IMR-90 (cell line): Measurements from ENCODE around the gene CPEB1. TPM values are rescaled to one million over a fixed set of nuclear protein-coding genes. Genes with fewer than 3 reads are reported as not detected.

Experiments used
- ATAC-seq: fragments of 200-7000 bp; cut with Tn5 transposase; 2 replicates; pipeline ENCODE4 v1.9.1; 2020; ENCODE audit warnings: low read depth, mild to moderate bottlenecking, moderate library complexity
- BruUV-seq: library from RNA; stranded (reverse); fragments of 400-500 nt; replicated peaks from 2 replicates; lab custom pipeline; 2021; lab: Mats Ljungman, UMichigan
- CTCF ChIA-PET: fragments of 300-600 bp; formaldehyde crosslinking; extraction: SDS; loops from one replicate; lab custom pipeline; 2021; ENCODE audit warnings: antibody characterized with exemption; lab: Yijun Ruan, JAX
- POLR2A ChIA-PET: fragments of 300-600 bp; sonication (Branson Sonifier 250); formaldehyde crosslinking; loops from one replicate; lab custom pipeline; 2022; ENCODE audit warnings: antibody characterized with exemption; ENCODE audit not compliant: unreplicated experiment; lab: Charles Lee
- DNase-seq: peaks from one replicate; pipeline ENCODE4 v3.0.0; 2013
- H2AFZ ChIP-seq: replicated peaks from 2 replicates; pipeline ENCODE3; 2013; ENCODE audit warnings: low read length, mild to moderate bottlenecking; ENCODE audit not compliant: poor library complexity
- H2AK5ac ChIP-seq: 2 replicates; pipeline ENCODE4 v1.6.1; 2013; ENCODE audit warnings: low read depth, low read length, inconsistent platforms
- H2AK9ac ChIP-seq: replicated peaks from 2 replicates; pipeline ENCODE3; 2013; ENCODE audit warnings: mild to moderate bottlenecking, low read depth, low read length, moderate library complexity; ENCODE audit not compliant: poor library complexity
- H2BK120ac ChIP-seq: 2 replicates; pipeline ENCODE4 v1.6.1; 2013; ENCODE audit warnings: low read depth, low read length, inconsistent platforms
- H2BK15ac ChIP-seq: 3 replicates; pipeline ENCODE4 v1.6.1; 2013; ENCODE audit warnings: low read depth, low read length, inconsistent platforms
- H2BK20ac ChIP-seq: 2 replicates; pipeline ENCODE4 v1.6.1; 2013; ENCODE audit warnings: low read depth, mild to moderate bottlenecking, inconsistent platforms, low read length, moderate library complexity
- H2BK5ac ChIP-seq: 2 replicates; pipeline ENCODE4 v1.6.1; 2013; ENCODE audit warnings: mild to moderate bottlenecking, low read depth, low read length, inconsistent platforms; ENCODE audit not compliant: poor library complexity, severe bottlenecking
- H3K14ac ChIP-seq: replicated peaks from 2 replicates; pipeline ENCODE4 v1.6.1; 2013; ENCODE audit warnings: low read depth, low read length, inconsistent platforms
- H3K18ac ChIP-seq: 2 replicates; pipeline ENCODE4 v1.6.1; 2013; ENCODE audit warnings: low read depth, low read length, control low read depth
- H3K23ac ChIP-seq: 2 replicates; pipeline ENCODE4 v1.6.1; 2013; ENCODE audit warnings: low read depth, low read length, inconsistent platforms
- H3K27ac ChIP-seq: 2 replicates; pipeline ENCODE4 v1.5.1; 2013; ENCODE audit warnings: mild to moderate bottlenecking, control low read depth, low read length; ENCODE audit not compliant: insufficient read depth
- H3K27me3 ChIP-seq: 2 replicates; pipeline ENCODE4 v1.6.1; 2013; ENCODE audit warnings: low read length; ENCODE audit not compliant: control insufficient read depth, insufficient read depth
- H3K36me3 ChIP-seq: 2 replicates; pipeline ENCODE4 v1.6.1; 2013; ENCODE audit warnings: low read length, mixed read lengths; ENCODE audit not compliant: control insufficient read depth, insufficient read depth
- H3K4ac ChIP-seq: 2 replicates; pipeline ENCODE4 v1.6.1; 2013; ENCODE audit warnings: low read depth, low read length, inconsistent platforms
- H3K4me1 ChIP-seq: 2 replicates; pipeline ENCODE4 v1.6.1; 2013; ENCODE audit warnings: low read length, mixed read lengths; ENCODE audit not compliant: control insufficient read depth, insufficient read depth
- H3K4me2 ChIP-seq: 2 replicates; pipeline ENCODE4 v1.6.1; 2013; ENCODE audit warnings: low read depth, mild to moderate bottlenecking, control low read depth, low read length, moderate library complexity
- H3K4me3 ChIP-seq: 2 replicates; pipeline ENCODE4 v1.5.1; 2013; ENCODE audit warnings: low read depth, mild to moderate bottlenecking, control low read depth, low read length, moderate library complexity; ENCODE audit not compliant: insufficient read depth
- H3K56ac ChIP-seq: 2 replicates; pipeline ENCODE4 v1.6.1; 2013; ENCODE audit warnings: low read length, inconsistent platforms; ENCODE audit not compliant: insufficient read depth; ENCODE audit errors: extremely low read depth
- H3K79me1 ChIP-seq, 2 experiments: 2 replicates each; pipeline ENCODE4 v1.6.1; 2013; ENCODE audit warnings: low read length in 2 of 2, inconsistent platforms in 1 of 2, low read depth in 1 of 2
- H3K9ac ChIP-seq: 2 replicates; pipeline ENCODE4 v1.6.1; 2013; ENCODE audit warnings: low read depth, low read length, control low read depth
- H3K9me1 ChIP-seq: 2 replicates; pipeline ENCODE4 v1.6.1; 2013; ENCODE audit warnings: low read length, inconsistent platforms; ENCODE audit not compliant: insufficient read depth
- H3K9me3 ChIP-seq: 2 replicates; pipeline ENCODE4 v1.6.1; 2013; ENCODE audit warnings: low read length; ENCODE audit not compliant: control insufficient read depth, insufficient read depth
- H4K20me1 ChIP-seq: 2 replicates; pipeline ENCODE4 v1.6.1; 2013; ENCODE audit warnings: low read length, inconsistent platforms; ENCODE audit not compliant: insufficient read depth
- H4K5ac ChIP-seq: 2 replicates; pipeline ENCODE4 v1.6.1; 2013; ENCODE audit warnings: mild to moderate bottlenecking, low read depth, low read length, control low read depth
- H4K8ac ChIP-seq, 2 experiments: 2 replicates each; pipeline ENCODE4 v1.6.1; 2013; ENCODE audit warnings: low read depth in 2 of 2, low read length in 2 of 2, control low read depth in 1 of 2, inconsistent platforms in 1 of 2
- H4K91ac ChIP-seq: 2 replicates; pipeline ENCODE4 v1.6.1; 2013; ENCODE audit warnings: low read depth, low read length, inconsistent platforms; ENCODE audit not compliant: insufficient read depth
- BHLHE40 ChIP-seq: fragments of 150-350 bp; IDR thresholded peaks from 2 replicates; pipeline ENCODE4 v1.6.1; 2016; ENCODE audit warnings: mild to moderate bottlenecking, low read depth, low read length
- CEBPB ChIP-seq: IDR thresholded peaks from 2 replicates; pipeline ENCODE4 v1.6.1; 2012; ENCODE audit warnings: low read depth, low read length, improper control_type of control experiment
- CHD1 ChIP-seq: IDR thresholded peaks from 2 replicates; pipeline ENCODE4 v1.6.1; 2012; ENCODE audit warnings: low read depth, low read length, improper control_type of control experiment
- MAFK ChIP-seq: IDR thresholded peaks from 2 replicates; pipeline ENCODE4 v1.6.1; 2012; ENCODE audit warnings: low read depth, low read length, improper control_type of control experiment
- MAZ ChIP-seq: IDR thresholded peaks from 2 replicates; pipeline ENCODE4 v1.6.1; 2012; ENCODE audit warnings: low read depth, mild to moderate bottlenecking, low read length, improper control_type of control experiment, moderate library complexity, borderline replicate concordance
- NFE2L2 ChIP-seq: fragments of 150-350 bp; IDR thresholded peaks from 2 replicates; pipeline ENCODE4 v1.6.1; 2016; ENCODE audit warnings: low read depth, mild to moderate bottlenecking, low read length
- POLR2A ChIP-seq: IDR thresholded peaks from 2 replicates; pipeline ENCODE4 v1.6.1; 2012; ENCODE audit warnings: mild to moderate bottlenecking, low read depth, low read length
- RCOR1 ChIP-seq: IDR thresholded peaks from 2 replicates; pipeline ENCODE4 v1.6.1; 2012; ENCODE audit warnings: mild to moderate bottlenecking, low read length, improper control_type of control experiment; ENCODE audit not compliant: insufficient replicate concordance
- SMC3 ChIP-seq: fragments of 150-350 bp; IDR thresholded peaks from 2 replicates; pipeline ENCODE4 v1.6.1; 2016; ENCODE audit warnings: low read depth, mild to moderate bottlenecking, antibody characterized with exemption, low read length, moderate library complexity
- WGBS, 2 experiments: methylation state at CpG; one replicate each; pipeline versions ENCODE4 v1.1.5 to v1.1.7; 2013; ENCODE audit warnings: missing lambda C conversion rate in 2 of 2; ENCODE audit not compliant: insufficient read length in 1 of 2; ENCODE audit errors: extremely low coverage in 2 of 2; 5-methylcytosine and 5-hydroxymethylcytosine counted together
- dilution Hi-C: fragments of 300-500 bp; cut with HindIII; formaldehyde crosslinking; loops from one replicate; pipeline ENCODE4 v1.14.3; 2018; ENCODE audit warnings: low sequenced_read_pairs; ENCODE audit not compliant: unreplicated experiment
- in situ Hi-C: fragments of 300-500 bp; cut with MboI; formaldehyde crosslinking; loops from 3 replicates; pipeline ENCODE4 v1.14.3; 2019; ENCODE audit warnings: low sequenced_read_pairs, inconsistent platforms, mixed read lengths
- intact Hi-C: fragments of 100-400 bp; cut with micrococcal nuclease; formaldehyde crosslinking; loops from 2 replicates; pipeline ENCODE4 v1.10.0; 2022
- polyA plus RNA-seq, 3 experiments: library from polyadenylated mRNA; depleted of rRNA; stranded (reverse); fragments of >200 nt; gene quantifications; 2 replicates each; pipeline ENCODE4 v1.2.3, GENCODE V29; 2012; ENCODE audit warnings: low replicate concordance in 1 of 3
- total RNA-seq: library from RNA; depleted of rRNA; stranded (reverse); fragments of >200 nt; gene quantifications from 2 replicates; pipeline ENCODE4 v1.2.3, GENCODE V29; 2012
- TF ChIP-seq, protein P1 (sequence below): fragments of 150-350 bp; IDR thresholded peaks from 2 replicates; pipeline ENCODE4 v1.6.1; 2016; ENCODE audit warnings: low read depth, mild to moderate bottlenecking, low read length, moderate library complexity, borderline replicate concordance

Gene CPEB1
- total and polyA plus RNA-seq, 2 of the 4 experiments (the other 2 are of a cell fraction), result 8.9 to 12.5 TPM

DNA sequence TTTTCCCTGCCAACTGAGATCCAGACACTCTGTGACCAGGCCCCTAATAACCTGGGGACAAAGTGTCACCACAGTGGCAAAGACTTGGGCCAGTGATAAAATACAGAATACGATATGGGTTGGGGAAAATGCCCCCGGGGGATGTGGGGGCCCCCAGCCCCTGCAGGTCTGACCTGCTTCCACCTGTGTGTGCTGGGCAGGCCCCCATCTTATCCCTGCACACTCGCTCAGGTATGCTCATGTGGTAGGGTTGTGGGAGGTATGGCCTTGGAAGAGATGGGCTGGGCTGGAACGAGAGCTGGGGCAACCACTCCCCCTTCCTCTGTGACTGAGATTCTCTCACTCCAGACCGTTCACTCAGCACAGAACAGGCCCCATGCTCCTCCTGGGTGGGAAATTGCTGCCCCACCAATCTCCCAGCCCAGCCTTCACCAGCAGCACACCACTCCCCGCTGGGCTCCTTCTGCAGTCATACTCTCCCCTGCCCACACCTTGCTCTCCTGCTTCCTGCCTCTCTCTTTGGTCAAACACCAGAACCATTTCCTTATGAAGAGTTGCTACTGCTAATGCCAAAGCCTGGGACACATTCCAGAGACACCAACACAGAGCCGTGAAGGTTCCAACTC, 9.6 kb upstream of the CPEB1 start:
- Histone ChIP-seq H3K9ac (no peak overlapping the region), H3K36me3 (no peaks in the 10 kb centered on the region), H2BK20ac (no peak overlapping the region), H4K8ac (no peak overlapping the region), H3K27me3 (peaks cover 2% of the 10 kb centered on the region; the same call in 1 of the 2 replicates), H2AFZ (no peak overlapping the region), H3K4me2 (no peak overlapping the region), H3K9me1 (no peaks in the 10 kb centered on the region), H3K27ac (no peak overlapping the region), H3K4me3 (no peak overlapping the region), H4K5ac (no peak overlapping the region), H3K56ac (no peak overlapping the region), H3K23ac (no peak overlapping the region), H4K91ac (no peak overlapping the region), H2BK120ac (no peak overlapping the region), H3K18ac (no peak overlapping the region), H2AK5ac (no peak overlapping the region), H2BK5ac (no peak overlapping the region), H3K4ac (no peak overlapping the region), H4K20me1 (no peaks in the 10 kb centered on the region), H2AK9ac (no peak overlapping the region), H3K14ac (no peak overlapping the region), H3K79me1 (no peaks in the 10 kb centered on the region), H3K9me3 (no peaks in the 10 kb centered on the region), H3K4me1 (no peaks in the 10 kb centered on the region), H2BK15ac (no peak overlapping the region)
- no peak for DNase-seq
- TF ChIP-seq CHD1, result no peak
- no peak for TF ChIP-seq BHLHE40
- TF ChIP-seq, protein P1, sequence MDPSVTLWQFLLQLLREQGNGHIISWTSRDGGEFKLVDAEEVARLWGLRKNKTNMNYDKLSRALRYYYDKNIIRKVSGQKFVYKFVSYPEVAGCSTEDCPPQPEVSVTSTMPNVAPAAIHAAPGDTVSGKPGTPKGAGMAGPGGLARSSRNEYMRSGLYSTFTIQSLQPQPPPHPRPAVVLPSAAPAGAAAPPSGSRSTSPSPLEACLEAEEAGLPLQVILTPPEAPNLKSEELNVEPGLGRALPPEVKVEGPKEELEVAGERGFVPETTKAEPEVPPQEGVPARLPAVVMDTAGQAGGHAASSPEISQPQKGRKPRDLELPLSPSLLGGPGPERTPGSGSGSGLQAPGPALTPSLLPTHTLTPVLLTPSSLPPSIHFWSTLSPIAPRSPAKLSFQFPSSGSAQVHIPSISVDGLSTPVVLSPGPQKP, result no peak
- no peak for TF ChIP-seq POLR2A
- TF ChIP-seq CEBPB, result no peak
- TF ChIP-seq NFE2L2, result no peak
- no peak for TF ChIP-seq SMC3
- no peak for TF ChIP-seq MAFK
- no peak for TF ChIP-seq RCOR1
- no peak for TF ChIP-seq MAZ
- intact Hi-C loops (no loop called here), in situ Hi-C loops (no loop called here), dilution Hi-C loops (no loop called here)
- ATAC-seq, result no peak
- POLR2A ChIA-PET, result no interaction called here
- BruUV-seq, result no TSS peak
- CTCF ChIA-PET, result no interaction called here
- 100% methylated on average over 1 of the region's 7 CpGs; no CpG with 5 or more reads in 1 of the 2 experiments for WGBS, 2 experiments
